Gastroesophageal sphincter (tissue), 3 donors: ENCODE measurements around the gene TTLL3.
A peak's percentile ranks its signal among the peaks of the same experiment; 100 is the strongest.

Experiments used
- POLR2A ChIP-seq, 2 donors: fragments of 450-650 bp; IDR thresholded peaks; one replicate each; pipeline ENCODE4 v1.6.1; 2017; ENCODE audit warnings: antibody characterized with exemption in 2 of 2, mild to moderate bottlenecking in 2 of 2, moderate library complexity in 1 of 2
- TF ChIP-seq, protein P1 (sequence below), 4 experiments: fragments of 200-600 bp in 2 of 4; fragments of 450-650 bp in 2 of 4; sonication (generic) in 1 of 4; IDR thresholded peaks; one replicate each; pipeline ENCODE4 v1.5.1; 2017 to 2019; ENCODE audit warnings: antibody characterized with exemption in 4 of 4, mild to moderate bottlenecking in 2 of 4, moderate library complexity in 2 of 4

DNA sequence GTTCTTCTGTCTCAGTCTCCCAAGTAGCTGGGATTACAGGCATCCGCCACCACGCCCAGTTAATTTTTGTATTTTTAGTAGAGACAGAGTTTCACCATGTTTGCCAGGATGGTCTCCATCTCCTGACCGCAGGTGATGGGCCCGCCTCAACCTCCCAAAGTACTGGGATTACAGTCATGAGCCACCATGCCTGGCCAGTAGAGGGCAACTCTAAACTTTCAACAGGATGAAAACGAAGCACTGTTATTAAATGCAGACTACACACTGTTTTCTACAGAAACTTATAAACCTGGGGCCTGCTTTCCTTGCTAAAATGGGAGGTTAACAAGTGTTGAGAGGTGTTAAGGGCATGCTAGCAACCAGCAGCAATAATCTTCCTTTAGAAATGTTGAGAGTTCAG lies 9.5 kb upstream of the TTLL3 start:
- TF ChIP-seq, protein P1, sequence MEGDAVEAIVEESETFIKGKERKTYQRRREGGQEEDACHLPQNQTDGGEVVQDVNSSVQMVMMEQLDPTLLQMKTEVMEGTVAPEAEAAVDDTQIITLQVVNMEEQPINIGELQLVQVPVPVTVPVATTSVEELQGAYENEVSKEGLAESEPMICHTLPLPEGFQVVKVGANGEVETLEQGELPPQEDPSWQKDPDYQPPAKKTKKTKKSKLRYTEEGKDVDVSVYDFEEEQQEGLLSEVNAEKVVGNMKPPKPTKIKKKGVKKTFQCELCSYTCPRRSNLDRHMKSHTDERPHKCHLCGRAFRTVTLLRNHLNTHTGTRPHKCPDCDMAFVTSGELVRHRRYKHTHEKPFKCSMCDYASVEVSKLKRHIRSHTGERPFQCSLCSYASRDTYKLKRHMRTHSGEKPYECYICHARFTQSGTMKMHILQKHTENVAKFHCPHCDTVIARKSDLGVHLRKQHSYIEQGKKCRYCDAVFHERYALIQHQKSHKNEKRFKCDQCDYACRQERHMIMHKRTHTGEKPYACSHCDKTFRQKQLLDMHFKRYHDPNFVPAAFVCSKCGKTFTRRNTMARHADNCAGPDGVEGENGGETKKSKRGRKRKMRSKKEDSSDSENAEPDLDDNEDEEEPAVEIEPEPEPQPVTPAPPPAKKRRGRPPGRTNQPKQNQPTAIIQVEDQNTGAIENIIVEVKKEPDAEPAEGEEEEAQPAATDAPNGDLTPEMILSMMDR (IDR thresholded peaks at IDR 0.05), result peak in 1 of 4 experiments; percentile 6
- no peak for TF ChIP-seq POLR2A (IDR thresholded peaks at IDR 0.05)
